CD4-positive, alpha-beta T cell (primary cell): ENCODE measurements around the gene RPL36A. TPM values are rescaled to one million over a fixed set of nuclear protein-coding genes. Genes with fewer than 3 reads are reported as not detected.

ENCODE experiments used
- ATAC-seq: fragments of 200-7000 bp; cut with Tn5 transposase; one replicate; pipeline ENCODE4 v1.10.0; 2022; ENCODE audit warnings: mild to moderate bottlenecking; ENCODE audit not compliant: poor library complexity
- CTCF ChIA-PET: fragments of 350-600 bp; sonication (Branson Sonifier 250); formaldehyde crosslinking; loops from one replicate; lab custom pipeline; 2021; ENCODE audit warnings: antibody characterized with exemption, inconsistent platforms; lab: Charles Lee
- POLR2A ChIA-PET: fragments of 350-600 bp; sonication (Branson Sonifier 250); formaldehyde crosslinking; loops from one replicate; lab custom pipeline; 2021; ENCODE audit warnings: antibody characterized with exemption, inconsistent platforms; lab: Charles Lee
- DNase-seq, 14 experiments: peaks; one replicate each; pipeline ENCODE4 v3.0.0-alpha.2; 2013 to 2020; ENCODE audit warnings: mixed read lengths in 2 of 14
- H3K27ac ChIP-seq, 2 donors: one replicate each; pipeline versions ENCODE4 v1.5.1 to v1.7.0; 2013; ENCODE audit warnings: low read length in 2 of 2, low read depth in 1 of 2, mild to moderate bottlenecking in 1 of 2
- H3K27me3 ChIP-seq, 2 experiments: 1 replicate in 1 of 2; 2 replicates in 1 of 2; pipeline versions ENCODE4 v1.6.1 to v1.7.0; 2013; ENCODE audit warnings: low read length in 2 of 2, control low read depth in 1 of 2, mild to moderate bottlenecking in 1 of 2, moderate library complexity in 1 of 2; ENCODE audit not compliant: insufficient read depth in 2 of 2, control insufficient read depth in 1 of 2
- H3K36me3 ChIP-seq: one replicate; pipeline ENCODE4 v1.6.1; 2013; ENCODE audit warnings: low read length, control low read depth; ENCODE audit not compliant: insufficient read depth
- H3K4me1 ChIP-seq: one replicate; pipeline ENCODE4 v1.6.1; 2013; ENCODE audit warnings: low read length, control low read depth; ENCODE audit not compliant: insufficient read depth
- H3K4me3 ChIP-seq: one replicate; pipeline ENCODE4 v1.5.1; 2013; ENCODE audit warnings: mild to moderate bottlenecking, low read length, moderate library complexity
- H3K9me3 ChIP-seq, 2 experiments: 1 replicate in 1 of 2; 2 replicates in 1 of 2; pipeline versions ENCODE4 v1.6.1 to v1.7.0; 2013; ENCODE audit warnings: low read length in 2 of 2, mild to moderate bottlenecking in 2 of 2, control low read depth in 1 of 2, moderate library complexity in 1 of 2; ENCODE audit not compliant: control insufficient read depth in 1 of 2, insufficient read depth in 1 of 2
- H3K27ac Mint-ChIP-seq: one replicate; pipeline ENCODE4 v1.8.0; 2020; ENCODE audit warnings: mixed read lengths
- H3K27me3 Mint-ChIP-seq: one replicate; pipeline ENCODE4 v1.8.0; 2021; ENCODE audit warnings: mixed read lengths
- H3K36me3 Mint-ChIP-seq: one replicate; pipeline ENCODE4 v1.8.0; 2021; ENCODE audit warnings: low read depth, mixed read lengths
- H3K4me1 Mint-ChIP-seq: one replicate; pipeline ENCODE4 v1.8.0; 2021; ENCODE audit warnings: low read depth, mixed read lengths
- H3K4me3 Mint-ChIP-seq: one replicate; pipeline ENCODE4 v1.8.0; 2020; ENCODE audit warnings: mild to moderate bottlenecking, mixed read lengths
- H3K9me3 Mint-ChIP-seq: one replicate; pipeline ENCODE4 v1.8.0; 2020; ENCODE audit warnings: mixed read lengths
- CTCF ChIP-seq: fragments of 200-600 bp; IDR thresholded peaks from one replicate; pipeline ENCODE4 v1.8.0; 2022; ENCODE audit warnings: antibody characterized with exemption, mild to moderate bottlenecking
- intact Hi-C, 2 experiments: fragments of 100-400 bp; cut with DNase I in 1 of 2; cut with micrococcal nuclease in 1 of 2; formaldehyde crosslinking; loops; one replicate each; pipeline versions ENCODE4 v1.15.1 to v1.9.0; 2023 to 2025; cut with DNase I, micrococcal nuclease
- total RNA-seq, 174 experiments: library from RNA in 2 of 174; stranded (reverse) in 2 of 174; gene quantifications; one replicate each; pipeline ENCODE4 v1.2.3 and lab custom pipeline; 2021 to 2026

The RPL36A gene
- total RNA-seq, 2 experiments from 2014 or later = 417 to 536 TPM

- ChIA-PET POLR2A (no interaction called here), CTCF (interaction anchor here (0.7 kb wide), 1 partner anchor 1329 kb away, joined by 3 read pairs; no protein-coding TSS in a partner anchor)
- no peaks in the 10 kb centered on the region for H3K27me3 Mint-ChIP-seq
Observed at GRCh38 chrX:101427954-101428353, 37.1 kb downstream of the RPL36A start.

GRCh38 chrX:101429934-101430333, 39.1 kb downstream of the RPL36A start:
- ChIA-PET POLR2A (no interaction called here), CTCF (interaction anchor here (1.1 kb wide), 1 partner anchor 39 kb away, joined by 3 read pairs; no protein-coding TSS in a partner anchor)
- ATAC-seq (no peak), DNase-seq (no peak)
- no peaks in the 10 kb centered on the region for H3K4me1 ChIP-seq
- Mint-ChIP-seq H3K27ac (no peak overlapping the region), H3K4me1 (no peaks in the 10 kb centered on the region), H3K36me3 (peaks cover 47% of the 10 kb centered on the region), H3K9me3 (no peaks in the 10 kb centered on the region), H3K27me3 (no peaks in the 10 kb centered on the region), H3K4me3 (no peak overlapping the region)
- no peaks in the 10 kb centered on the region for H3K36me3 ChIP-seq
- intact Hi-C loops = no loop called here
- H3K4me3 ChIP-seq = no peak overlapping the region
- H3K9me3 ChIP-seq = peaks cover 0 to 3% of the 10 kb centered on the region in 2 experiments
- TF ChIP-seq CTCF = no peak
- no peaks in the 10 kb centered on the region for H3K27me3 ChIP-seq
- H3K27ac ChIP-seq = no peak overlapping the region

More at GRCh38 chrX:101427954-101428353, 37.1 kb downstream of the RPL36A start:
- no peak for TF ChIP-seq CTCF
- DNase-seq = no peak
- H3K27ac ChIP-seq = no peak overlapping the region
- H3K4me1 ChIP-seq = no peaks in the 10 kb centered on the region
- Mint-ChIP-seq H3K4me3 (no peak overlapping the region), H3K27ac (no peak overlapping the region), H3K4me1 (no peaks in the 10 kb centered on the region), H3K9me3 (no peaks in the 10 kb centered on the region), H3K36me3 (peaks cover 50% of the 10 kb centered on the region)
- intact Hi-C loops = no loop called here
- H3K36me3 ChIP-seq = no peaks in the 10 kb centered on the region
- ATAC-seq = no peak
- H3K27me3 ChIP-seq = no peaks in the 10 kb centered on the region
- no peak overlapping the region for H3K4me3 ChIP-seq
- H3K9me3 ChIP-seq = peaks cover 0 to 3% of the 10 kb centered on the region in 2 experiments

- Histone ChIP-seq H3K27me3 (no peaks in the 10 kb centered on the region), H3K27ac (no peak overlapping the region), H3K4me3 (no peak overlapping the region), H3K9me3 (peaks cover 0 to 3% of the 10 kb centered on the region in 2 experiments), H3K36me3 (no peaks in the 10 kb centered on the region), H3K4me1 (no peaks in the 10 kb centered on the region)
- Mint-ChIP-seq H3K36me3 (peaks cover 43% of the 10 kb centered on the region), H3K27ac (no peak overlapping the region), H3K9me3 (no peaks in the 10 kb centered on the region), H3K4me1 (no peaks in the 10 kb centered on the region), H3K27me3 (no peaks in the 10 kb centered on the region), H3K4me3 (no peak overlapping the region)
- DNase-seq = no peak
- CTCF ChIA-PET = interaction anchor here (1.1 kb wide), 1 partner anchor 40 kb away, joined by 3 read pairs; no protein-coding TSS in a partner anchor
- POLR2A ChIA-PET = no interaction called here
- intact Hi-C loops = no loop called here
- ATAC-seq = no peak
- no peak for TF ChIP-seq CTCF
Observed at GRCh38 chrX:101430457-101431078, 39.8 kb downstream of the RPL36A start.
